PFSK-1 (cell line): ENCODE measurements around the gene SLC16A4.

Experiments used
- FOXP2 ChIP-seq: optimal IDR thresholded peaks from 2 replicates; pipeline ENCODE3; 2011; ENCODE audit warnings: borderline replicate concordance, control low read depth, inconsistent platforms; ENCODE audit not compliant: insufficient read depth; ENCODE audit errors: extremely low read length, extremely low read depth
- POLR2AphosphoS5 ChIP-seq: IDR thresholded peaks from 2 replicates; pipeline ENCODE4 v1.6.1; 2012; ENCODE audit warnings: low read depth, mild to moderate bottlenecking, control low read depth, low read length, moderate library complexity
- REST ChIP-seq, 2 experiments: IDR thresholded peaks; 2 replicates each; pipeline versions ENCODE4 v1.6.1 to v1.8.0; 2011 to 2012; ENCODE audit warnings: low read depth in 2 of 2, low read length in 2 of 2, control low read depth in 1 of 2, inconsistent platforms in 1 of 2, mild to moderate bottlenecking in 1 of 2, moderate library complexity in 1 of 2; ENCODE audit not compliant: insufficient read depth in 1 of 2
- SIN3A ChIP-seq: IDR thresholded peaks from 2 replicates; pipeline ENCODE4 v1.6.1; 2012; ENCODE audit warnings: mild to moderate bottlenecking, low read length, moderate library complexity, borderline replicate concordance; ENCODE audit not compliant: insufficient read depth
- TAF1 ChIP-seq: IDR thresholded peaks from 2 replicates; pipeline ENCODE4 v1.6.1; 2012; ENCODE audit warnings: low read length, control low read depth, borderline replicate concordance; ENCODE audit not compliant: insufficient read depth

SLC16A4 gene

GRCh38 chr1:110321846-110322245, 69.0 kb downstream of the SLC16A4 start:
- TF ChIP-seq SIN3A (no peak), REST (IDR thresholded peaks at IDR 0.05; ENCODE audit: insufficient read depth in 1 of 2, low read depth in 2 of 2, low read length in 2 of 2) (no peak), TAF1 (no peak), POLR2AphosphoS5 (no peak), FOXP2 (no peak)

- TF ChIP-seq SIN3A (no peak), TAF1 (no peak), POLR2AphosphoS5 (no peak), REST (IDR thresholded peaks at IDR 0.05; ENCODE audit: insufficient read depth in 1 of 2, low read depth in 2 of 2, low read length in 2 of 2) (no peak), FOXP2 (no peak)
Observed at GRCh38 chr1:110321045-110321444, 69.8 kb downstream of the SLC16A4 start.

GRCh38 chr1:110320168-110320518, 70.7 kb downstream of the SLC16A4 start:
- no peak for TF ChIP-seq SIN3A
- TF ChIP-seq REST (IDR thresholded peaks at IDR 0.05; ENCODE audit: insufficient read depth in 1 of 2, low read depth in 2 of 2, low read length in 2 of 2) = no peak

GRCh38 chr1:110319332-110320167, 71.3 kb downstream of the SLC16A4 start:
- no peak for TF ChIP-seq FOXP2
- TF ChIP-seq TAF1 = no peak
- TF ChIP-seq POLR2AphosphoS5 = no peak
- TF ChIP-seq REST (IDR thresholded peaks at IDR 0.05; ENCODE audit: insufficient read depth in 1 of 2, low read depth in 2 of 2, low read length in 2 of 2) = no peak
- TF ChIP-seq SIN3A = no peak

- TF ChIP-seq REST (IDR thresholded peaks at IDR 0.05; ENCODE audit: insufficient read depth in 1 of 2, low read depth in 2 of 2, low read length in 2 of 2) (no peak), TAF1 (no peak), SIN3A (no peak), FOXP2 (no peak), POLR2AphosphoS5 (no peak)
Observed at GRCh38 chr1:110318046-110318445, 72.8 kb downstream of the SLC16A4 start.
